HuH-7 (cell line): Measurements from ENCODE around the gene SYNJ2.
"Not testable (repeated sequence)": the region's sequence is repeated elsewhere in the genome, so short reads cannot be mapped to it uniquely, and the experiment has no call there.

Experiments
- DNase-seq: peaks from one replicate; pipeline ENCODE4 v3.0.0; 2011; ENCODE audit warnings: low spot score

Gene SYNJ2, protein sequence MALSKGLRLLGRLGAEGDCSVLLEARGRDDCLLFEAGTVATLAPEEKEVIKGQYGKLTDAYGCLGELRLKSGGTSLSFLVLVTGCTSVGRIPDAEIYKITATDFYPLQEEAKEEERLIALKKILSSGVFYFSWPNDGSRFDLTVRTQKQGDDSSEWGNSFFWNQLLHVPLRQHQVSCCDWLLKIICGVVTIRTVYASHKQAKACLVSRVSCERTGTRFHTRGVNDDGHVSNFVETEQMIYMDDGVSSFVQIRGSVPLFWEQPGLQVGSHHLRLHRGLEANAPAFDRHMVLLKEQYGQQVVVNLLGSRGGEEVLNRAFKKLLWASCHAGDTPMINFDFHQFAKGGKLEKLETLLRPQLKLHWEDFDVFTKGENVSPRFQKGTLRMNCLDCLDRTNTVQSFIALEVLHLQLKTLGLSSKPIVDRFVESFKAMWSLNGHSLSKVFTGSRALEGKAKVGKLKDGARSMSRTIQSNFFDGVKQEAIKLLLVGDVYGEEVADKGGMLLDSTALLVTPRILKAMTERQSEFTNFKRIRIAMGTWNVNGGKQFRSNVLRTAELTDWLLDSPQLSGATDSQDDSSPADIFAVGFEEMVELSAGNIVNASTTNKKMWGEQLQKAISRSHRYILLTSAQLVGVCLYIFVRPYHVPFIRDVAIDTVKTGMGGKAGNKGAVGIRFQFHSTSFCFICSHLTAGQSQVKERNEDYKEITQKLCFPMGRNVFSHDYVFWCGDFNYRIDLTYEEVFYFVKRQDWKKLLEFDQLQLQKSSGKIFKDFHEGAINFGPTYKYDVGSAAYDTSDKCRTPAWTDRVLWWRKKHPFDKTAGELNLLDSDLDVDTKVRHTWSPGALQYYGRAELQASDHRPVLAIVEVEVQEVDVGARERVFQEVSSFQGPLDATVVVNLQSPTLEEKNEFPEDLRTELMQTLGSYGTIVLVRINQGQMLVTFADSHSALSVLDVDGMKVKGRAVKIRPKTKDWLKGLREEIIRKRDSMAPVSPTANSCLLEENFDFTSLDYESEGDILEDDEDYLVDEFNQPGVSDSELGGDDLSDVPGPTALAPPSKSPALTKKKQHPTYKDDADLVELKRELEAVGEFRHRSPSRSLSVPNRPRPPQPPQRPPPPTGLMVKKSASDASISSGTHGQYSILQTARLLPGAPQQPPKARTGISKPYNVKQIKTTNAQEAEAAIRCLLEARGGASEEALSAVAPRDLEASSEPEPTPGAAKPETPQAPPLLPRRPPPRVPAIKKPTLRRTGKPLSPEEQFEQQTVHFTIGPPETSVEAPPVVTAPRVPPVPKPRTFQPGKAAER (N-terminal part only)

DNA sequence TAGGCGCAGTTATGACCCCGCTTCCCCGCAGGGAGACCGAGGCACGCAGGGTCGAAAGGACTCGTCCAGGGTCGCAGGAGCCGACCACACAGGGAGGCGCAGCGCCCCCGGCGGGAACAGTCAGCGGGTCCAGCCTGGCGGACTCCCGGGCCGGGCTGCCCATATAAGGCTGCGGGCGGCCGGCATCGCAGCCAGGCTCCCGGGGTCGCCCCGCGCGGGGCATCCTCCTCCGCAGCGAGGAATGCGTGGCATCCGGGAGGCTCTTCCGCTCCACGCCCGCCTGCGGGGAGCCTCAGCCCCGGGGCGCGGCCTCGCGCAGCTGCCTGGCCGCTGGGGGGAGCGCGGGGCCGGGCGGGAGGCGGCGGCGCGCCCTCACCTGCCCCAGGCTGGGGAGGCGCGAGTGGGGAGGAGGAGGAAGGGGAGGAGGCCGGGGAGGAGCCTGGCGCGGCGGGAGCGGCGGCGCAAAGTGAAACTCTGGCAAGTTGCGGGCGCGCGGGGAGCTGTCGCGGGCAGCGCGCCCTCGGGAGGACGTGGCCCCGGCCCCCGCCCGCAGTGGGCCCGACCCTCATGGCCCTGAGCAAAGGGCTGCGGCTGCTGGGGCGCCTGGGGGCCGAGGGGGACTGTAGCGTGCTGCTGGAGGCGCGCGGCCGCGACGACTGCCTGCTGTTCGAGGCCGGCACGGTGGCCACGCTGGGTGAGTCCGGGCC lies at the start of gene SYNJ2:
TSS of gene SYNJ2 (plus strand) at position 469 of the 707 bp plus-strand sequence. CDS start at position 568, 99 bp downstream.
- DNase-seq: peak; percentile 95

DNA sequence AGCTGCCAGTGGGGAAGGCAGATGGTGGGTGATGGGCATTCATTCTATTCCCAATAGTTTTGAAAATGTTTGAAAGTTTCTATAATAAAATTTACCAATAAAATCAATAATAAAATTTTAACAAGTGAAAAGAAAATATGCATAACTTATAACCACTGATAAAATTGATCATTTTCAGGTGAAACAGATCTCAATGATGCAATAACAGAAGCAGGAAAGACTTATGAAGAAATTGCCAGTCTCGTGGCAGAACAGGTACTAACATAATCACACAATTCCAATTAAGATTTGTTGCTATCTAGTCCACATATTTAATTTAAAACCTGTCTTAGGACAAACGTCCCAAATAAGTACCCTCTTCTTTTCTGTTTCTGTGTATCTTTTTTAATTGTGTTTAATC lies 45.9 kb upstream of the SYNJ2 start:
- no peak for DNase-seq

DNA sequence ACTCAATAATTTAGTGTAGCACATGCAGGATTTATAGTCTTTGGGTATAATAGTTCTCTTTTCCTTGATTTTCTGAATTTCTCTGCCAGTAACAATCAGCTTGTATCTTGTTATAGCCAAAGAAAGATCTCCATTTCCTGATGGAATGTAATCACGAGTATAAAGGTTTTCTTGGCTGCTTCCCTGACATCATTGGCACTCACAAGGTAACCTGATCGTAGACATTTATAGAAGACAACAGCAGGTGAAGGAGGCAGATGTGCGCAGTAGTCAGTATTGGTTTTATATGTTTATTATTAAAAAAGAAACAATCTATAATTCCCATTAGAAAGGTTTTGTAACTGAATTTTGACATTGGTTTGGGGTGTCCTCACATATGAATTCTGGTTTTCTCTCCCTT lies 44.3 kb upstream of the SYNJ2 start:
- no peak for DNase-seq

DNA sequence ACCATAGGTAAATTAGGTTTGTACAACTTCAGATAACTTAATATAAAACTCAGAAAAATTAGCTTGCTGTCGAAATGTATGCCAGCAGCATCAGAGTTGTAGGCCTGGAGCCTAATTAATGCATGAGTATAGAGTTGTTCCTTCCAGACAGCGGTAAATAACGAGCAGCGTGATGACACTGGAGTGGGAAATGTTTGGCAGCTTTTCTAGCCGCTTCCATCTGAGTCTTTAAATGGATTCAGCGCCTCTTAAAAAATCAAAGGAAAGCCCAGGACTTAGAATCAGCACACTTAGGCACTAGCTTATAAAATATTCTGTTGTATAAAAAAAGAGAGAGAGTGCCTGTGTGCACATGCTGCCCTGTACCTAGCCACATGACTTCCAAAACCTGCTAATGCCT lies 43.7 kb upstream of the SYNJ2 start:
- no peak for DNase-seq

DNA sequence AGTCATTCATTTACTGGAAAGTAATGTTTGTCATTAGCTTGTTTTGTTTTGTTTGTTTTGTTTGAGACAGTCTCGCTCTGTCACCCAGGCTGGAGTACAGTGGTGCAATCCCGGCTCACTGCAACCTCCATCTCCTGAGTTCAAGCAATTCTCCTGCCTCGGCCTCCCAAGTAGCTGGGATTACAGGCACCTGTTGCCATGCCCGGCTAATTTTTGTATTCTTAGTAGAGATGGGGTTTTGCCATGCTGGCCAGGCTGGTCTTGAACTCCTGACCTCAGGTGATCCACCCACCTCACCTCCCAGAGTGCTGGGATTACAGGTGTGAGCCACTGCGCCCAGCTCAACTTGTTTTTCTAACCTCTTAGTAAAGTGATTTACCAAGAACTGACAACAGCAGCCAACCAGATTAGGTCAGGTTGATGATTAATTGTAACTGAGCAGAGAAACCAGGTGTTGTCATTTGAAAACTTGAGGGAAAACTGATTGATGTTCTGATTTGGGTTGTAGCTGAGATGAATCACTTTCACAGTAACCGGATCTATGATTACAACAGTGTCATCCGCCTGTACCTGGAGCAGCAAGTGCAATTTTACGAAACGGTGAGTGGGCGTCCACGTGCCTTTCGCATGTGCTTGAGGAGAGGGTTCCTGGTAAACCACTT lies 41.2 kb upstream of the SYNJ2 start:
- DNase-seq: not testable (repeated sequence)

DNA sequence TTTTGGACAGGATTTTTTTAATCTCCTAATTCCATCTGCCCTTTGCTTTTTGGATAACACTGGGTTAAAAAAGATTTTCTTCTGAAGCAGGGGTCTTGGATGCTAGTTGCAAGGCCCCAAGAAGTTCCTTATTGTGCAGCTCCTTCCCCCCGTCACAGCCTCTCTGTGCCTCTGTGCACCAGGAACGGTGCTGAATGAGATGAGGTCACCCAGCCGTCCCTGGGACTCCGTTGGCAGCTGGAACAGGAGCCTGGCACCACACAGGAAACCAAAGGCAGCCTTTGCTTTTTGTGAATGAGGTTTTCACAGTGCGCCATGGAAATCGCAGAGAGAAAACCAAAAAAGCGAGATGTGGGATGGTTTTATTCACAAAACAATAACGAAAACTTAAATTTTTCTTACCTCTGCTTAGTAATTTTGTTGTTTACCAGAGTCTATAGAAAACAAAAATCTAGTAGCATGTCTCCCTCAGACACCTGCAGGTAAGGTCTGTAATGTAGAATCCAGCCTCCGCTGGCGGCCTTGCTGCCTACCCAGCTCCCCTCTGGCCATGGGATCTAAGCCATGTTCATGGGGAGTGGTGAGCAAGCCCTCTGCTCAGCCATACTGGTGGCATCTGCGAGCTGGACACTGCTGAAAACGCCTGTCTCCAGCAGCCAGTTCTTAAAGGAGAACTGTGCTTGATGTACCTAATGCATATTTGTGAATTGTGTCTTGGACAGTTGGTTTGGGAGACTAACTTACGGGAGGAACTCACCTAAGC lies 40.4 kb upstream of the SYNJ2 start:
- DNase-seq: no peak

DNA sequence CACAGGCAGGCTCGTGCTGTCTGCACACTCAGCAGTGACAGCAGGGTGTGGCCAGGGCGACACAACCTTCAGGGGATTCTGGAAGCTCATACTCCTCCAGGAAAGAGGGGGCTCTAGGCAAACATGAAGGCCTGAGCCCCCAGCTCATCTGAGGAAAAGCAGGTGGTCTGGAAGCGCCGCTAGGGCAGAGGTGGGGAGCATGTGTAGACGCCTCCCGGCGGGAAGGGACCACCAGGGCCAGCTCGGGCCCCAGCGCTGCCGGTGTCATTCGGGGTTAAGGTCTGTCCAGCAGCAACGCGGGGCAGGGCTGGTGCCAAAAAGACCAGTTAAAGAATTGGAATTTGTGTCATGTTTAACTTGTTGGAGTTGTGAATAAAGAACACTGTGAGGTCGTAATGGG lies 39.3 kb upstream of the SYNJ2 start:
- DNase-seq: no peak

DNA sequence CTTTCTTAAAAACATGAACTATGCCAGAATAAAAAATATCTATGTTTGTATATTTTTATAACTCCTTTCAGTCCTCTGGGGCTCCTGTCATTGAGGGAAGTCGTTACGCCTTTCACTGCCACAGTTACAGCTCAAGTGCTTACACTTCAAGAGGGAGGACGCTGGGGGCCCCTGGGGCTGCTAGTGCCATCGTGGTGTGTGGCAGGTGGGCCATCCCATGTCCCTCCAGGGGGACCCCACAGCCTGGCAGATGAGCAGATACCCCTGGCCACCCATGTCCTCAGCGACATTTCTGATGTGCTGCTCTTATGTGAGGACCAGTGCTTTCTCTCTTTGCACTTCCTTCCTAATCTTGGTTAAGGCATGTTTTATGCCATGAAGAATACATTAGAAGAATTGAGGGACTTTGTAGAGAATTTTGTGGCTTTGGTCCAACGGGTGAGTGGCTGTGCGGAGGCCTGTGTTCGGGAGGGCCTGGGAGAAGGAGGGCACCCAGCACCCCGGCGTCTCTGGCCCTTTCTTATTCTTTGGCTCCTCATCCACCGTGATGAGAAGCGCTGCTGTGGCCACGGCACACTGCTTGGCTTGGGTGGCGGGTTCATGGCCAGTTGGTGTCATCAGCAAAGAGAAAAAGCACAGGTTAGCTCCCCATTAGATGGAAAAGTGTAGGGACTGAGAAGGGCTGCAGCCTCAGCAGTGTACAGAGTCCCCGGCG lies 38.3 kb upstream of the SYNJ2 start:
- DNase-seq: no peak

DNA sequence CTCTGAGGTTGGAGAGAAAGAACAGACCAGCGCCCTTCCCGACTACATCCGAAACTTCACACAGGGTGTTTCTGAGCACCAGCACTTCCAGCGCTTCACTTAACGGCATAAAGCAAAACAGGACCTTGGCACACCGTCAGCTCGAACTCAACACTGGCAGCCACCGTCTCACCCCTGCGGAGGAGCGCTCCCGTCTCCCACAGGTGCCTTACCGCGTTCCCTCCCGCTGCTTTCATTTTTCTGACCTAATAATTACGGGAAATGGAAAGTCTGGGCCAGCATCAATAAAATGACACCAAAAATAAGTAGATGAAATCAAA lies 37.7 kb upstream of the SYNJ2 start:
- no peak for DNase-seq

DNA sequence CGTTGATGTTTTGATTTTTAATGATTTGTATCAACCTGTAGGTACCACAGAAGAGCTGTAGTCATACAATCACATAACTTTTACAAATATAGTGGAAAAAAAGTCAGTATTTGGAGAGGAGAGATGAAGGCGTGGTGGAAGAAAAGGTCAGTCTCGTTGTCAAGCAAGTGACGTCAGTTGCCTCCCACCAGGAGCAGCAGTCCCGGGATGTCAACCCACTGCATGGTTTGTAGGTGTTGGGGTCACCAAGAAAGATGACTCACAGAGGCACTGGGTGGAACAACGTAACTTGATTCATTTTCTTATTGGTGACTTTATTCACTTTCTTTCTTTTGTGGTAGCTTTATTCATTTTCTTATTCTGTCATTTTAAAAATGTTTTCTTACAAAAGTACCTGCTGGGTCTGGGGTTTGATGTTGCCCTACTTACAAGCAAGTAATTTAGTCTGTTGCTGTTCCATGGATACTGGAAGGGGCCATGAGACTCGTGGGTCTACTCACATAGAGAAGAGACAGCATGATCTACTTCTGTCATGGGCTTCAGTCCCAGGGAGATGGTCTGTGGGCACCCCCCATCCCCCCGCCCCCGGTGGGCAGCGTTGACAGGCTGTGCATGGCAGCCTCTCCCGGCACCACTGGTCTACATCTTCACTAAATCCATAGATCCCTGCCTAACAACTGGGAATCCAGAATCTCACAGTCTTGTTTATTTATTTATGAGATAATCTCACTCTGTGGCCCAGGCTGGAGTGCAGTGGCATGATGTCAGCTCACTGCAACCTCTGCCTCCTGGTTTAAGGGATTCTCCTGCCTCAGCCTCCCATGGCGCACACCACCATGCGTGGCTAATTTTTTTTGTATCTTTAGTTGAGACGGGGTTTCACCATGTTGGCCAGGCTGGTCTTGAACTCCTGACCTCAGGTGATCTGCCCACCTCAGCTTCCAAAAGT lies 36.4 kb upstream of the SYNJ2 start:
- no peak for DNase-seq

DNA sequence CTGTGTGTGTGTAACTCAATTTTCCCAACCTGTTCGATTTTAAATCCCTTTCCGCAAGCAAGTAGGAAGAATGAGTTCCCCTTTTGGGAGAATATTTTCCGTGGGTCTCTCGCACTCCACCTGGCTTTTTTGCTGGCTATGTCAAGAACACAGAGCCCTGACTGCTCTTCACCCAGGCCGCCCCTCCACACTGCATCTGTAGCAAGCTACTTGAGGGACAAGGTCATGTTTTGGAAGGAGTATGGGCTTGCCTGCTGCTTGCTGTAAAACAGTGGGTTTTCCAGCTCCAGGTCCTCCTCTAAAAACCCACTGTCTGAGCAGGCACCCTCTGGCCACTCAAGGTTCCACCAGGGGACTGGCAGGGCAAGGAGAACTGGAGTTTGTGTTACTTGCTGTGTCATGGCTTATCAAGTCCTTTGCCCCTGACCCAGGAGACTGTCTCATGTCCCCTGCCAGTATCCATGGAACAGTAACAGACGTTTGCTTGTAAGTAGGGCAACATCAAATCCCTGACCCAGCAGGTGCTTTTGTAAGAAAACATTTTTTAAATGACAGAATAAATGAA lies 35.5 kb upstream of the SYNJ2 start:
- DNase-seq: no peak

DNA sequence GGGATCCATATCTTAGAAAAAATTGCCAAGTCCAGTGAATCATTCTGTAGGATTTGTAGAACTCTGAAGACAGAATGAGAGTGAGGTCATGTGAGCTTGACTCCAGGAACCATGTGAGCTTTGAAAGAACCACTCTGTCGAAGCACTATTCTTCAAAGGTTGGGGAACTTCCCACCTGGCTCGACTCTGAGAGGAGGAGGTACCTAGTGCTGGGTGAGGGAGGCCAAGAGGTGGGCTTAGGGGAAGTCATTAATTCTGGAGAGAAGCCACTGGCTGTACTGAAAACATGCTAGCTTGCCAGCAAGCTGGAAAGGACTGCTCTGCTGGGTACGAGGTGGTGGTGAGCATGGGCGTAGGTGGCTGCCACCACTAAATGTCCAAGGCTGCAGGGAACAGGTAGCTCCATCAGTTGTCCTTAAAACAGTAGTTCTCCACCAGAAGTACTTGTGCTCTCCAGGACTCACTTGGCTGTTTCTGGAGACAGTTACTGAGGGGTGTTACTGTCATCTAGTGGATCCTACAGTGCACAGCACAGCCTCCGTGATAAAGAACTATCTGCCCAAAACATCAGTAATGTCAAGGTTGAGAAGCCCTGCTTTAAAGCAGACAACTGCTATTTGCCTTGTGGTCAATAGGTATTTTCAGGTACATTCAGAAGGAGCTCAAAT lies 34.7 kb upstream of the SYNJ2 start:
- peak; percentile 67 for DNase-seq

DNA sequence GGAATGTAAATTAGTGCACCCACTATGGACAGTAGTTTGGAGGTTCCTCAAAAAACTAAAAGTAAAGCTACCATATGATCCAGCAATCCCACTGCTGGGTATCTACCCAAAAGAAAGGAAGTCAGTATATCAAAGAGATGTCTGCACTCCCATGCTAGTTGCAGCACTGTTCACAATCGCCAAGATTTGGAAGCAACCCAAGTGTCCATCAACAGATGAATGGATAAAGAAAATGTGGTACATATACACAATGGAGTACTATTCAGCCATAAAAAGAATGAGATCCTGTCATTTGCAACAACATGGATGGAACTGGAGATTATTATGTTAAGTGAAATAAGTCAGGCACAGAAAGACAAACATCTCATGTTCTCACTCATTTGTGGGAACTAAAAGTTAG lies 30.8 kb upstream of the SYNJ2 start:
- DNase-seq: not testable (repeated sequence)

DNA sequence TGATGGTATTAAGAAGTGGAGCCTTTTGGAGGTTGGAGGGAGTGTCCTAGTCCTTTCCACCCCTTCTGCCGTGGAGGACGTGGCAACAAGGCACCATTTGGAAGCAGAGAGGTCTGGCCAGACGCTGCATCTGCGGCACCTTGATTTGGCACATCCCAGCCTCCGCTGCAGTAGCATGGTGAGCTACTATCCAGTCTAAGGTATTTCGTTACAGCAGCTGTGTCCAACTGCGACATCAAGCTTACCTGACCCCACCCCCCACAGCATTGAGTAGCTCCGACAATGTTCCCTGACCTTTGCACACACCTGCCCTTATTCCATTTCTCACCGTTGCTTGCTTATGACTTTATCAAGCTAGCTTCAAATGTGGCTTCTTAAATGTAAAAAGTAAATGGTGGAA lies 29.8 kb upstream of the SYNJ2 start:
- no peak for DNase-seq

DNA sequence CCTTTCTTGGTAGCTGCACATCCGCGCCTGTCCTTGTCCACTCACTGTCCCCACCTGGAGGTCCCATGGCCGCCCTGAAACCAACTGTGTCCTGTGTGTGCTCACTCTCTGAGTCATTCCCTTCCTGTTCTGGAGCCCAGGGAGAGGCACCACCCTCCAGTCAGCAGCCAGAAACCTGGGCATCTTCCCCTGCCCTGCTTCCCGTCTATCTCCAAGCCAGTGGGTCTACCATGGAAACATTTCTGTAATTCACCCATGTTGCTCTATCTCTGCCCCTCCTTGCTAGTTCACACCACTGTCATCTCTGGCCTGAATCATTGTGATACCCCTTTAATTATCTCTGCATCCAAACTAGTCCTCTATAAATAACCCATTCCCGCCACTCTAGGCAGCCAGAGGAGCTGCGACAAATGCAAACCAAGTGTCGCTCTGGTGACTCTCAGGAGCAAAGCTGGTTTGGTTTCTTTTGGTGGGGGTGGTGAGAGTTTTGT lies 28.8 kb upstream of the SYNJ2 start:
- no peak for DNase-seq

DNA sequence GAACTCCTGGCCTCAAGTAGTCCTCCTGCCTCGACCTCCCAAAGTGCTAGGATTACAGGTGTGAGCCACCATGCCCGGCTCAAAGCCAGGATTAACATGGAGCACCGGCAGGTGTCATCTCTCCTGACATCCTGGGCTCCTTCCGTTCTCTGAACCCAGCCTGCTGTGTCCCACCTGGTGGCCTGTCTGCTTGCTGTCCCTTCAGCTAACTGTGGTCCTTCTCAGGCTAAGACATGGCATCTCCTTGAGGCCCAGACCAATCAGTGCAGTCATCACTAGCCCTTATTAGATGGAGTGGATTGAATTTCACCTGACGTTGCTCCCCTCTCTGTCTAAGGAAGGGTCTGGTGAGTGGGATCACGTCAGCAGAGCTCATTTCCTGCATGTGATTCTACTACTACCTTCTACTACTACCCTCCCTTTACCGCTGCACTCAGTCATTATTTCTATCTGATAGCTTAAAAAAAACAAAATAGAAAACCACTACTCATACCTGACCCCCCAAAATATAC lies 28.0 kb upstream of the SYNJ2 start:
- DNase-seq: peak; percentile 36
